SKM-1 treated with dmso at 0.1 percent for 144 hours (cell line): Measurements from ENCODE around the gene POTEJ.
"Not testable (repeated sequence)": the region's sequence is repeated elsewhere in the genome, so short reads cannot be mapped to it uniquely, and the experiment has no call there.

Experiments used
- DNase-seq: peaks from one replicate; lab custom pipeline; 2025; ENCODE audit not compliant: unreplicated experiment; lab: John Stamatoyannopoulos, UW

Gene POTEJ

GRCh38 chr2:130611140-130611539 lies at the start of gene POTEJ:
TSS of gene POTEJ (plus strand) at chr2:130611440. CDS start at chr2:130611533, 93 bp downstream.
- DNase-seq, result not testable (repeated sequence)

GRCh38 chr2:130566165-130566564 lies 45.1 kb upstream of the POTEJ start:
- DNase-seq, result not testable (repeated sequence)

GRCh38 chr2:130571929-130572328 lies 39.3 kb upstream of the POTEJ start:
- not testable (repeated sequence) for DNase-seq

GRCh38 chr2:130574230-130574629 lies 37.0 kb upstream of the POTEJ start:
- not testable (repeated sequence) for DNase-seq

GRCh38 chr2:130576209-130576784 lies 34.9 kb upstream of the POTEJ start:
- DNase-seq, result not testable (repeated sequence)

GRCh38 chr2:130577559-130577958 lies 33.7 kb upstream of the POTEJ start:
- not testable (repeated sequence) for DNase-seq

- not testable (repeated sequence) for DNase-seq
Observed at GRCh38 chr2:130579121-130579520, 32.1 kb upstream of the POTEJ start.

- not testable (repeated sequence) for DNase-seq
Observed at GRCh38 chr2:130581491-130581890, 29.7 kb upstream of the POTEJ start.

GRCh38 chr2:130582970-130583369 lies 28.3 kb upstream of the POTEJ start:
- not testable (repeated sequence) for DNase-seq

GRCh38 chr2:130583582-130583981 lies 27.7 kb upstream of the POTEJ start:
- not testable (repeated sequence) for DNase-seq

GRCh38 chr2:130584726-130585125 lies 26.5 kb upstream of the POTEJ start:
- not testable (repeated sequence) for DNase-seq

- not testable (repeated sequence) for DNase-seq
Observed at GRCh38 chr2:130588688-130589458, 22.4 kb upstream of the POTEJ start.

GRCh38 chr2:130590170-130590841 lies 20.9 kb upstream of the POTEJ start:
- DNase-seq, result not testable (repeated sequence)

GRCh38 chr2:130590842-130591359 lies 20.3 kb upstream of the POTEJ start:
- not testable (repeated sequence) for DNase-seq

- DNase-seq, result not testable (repeated sequence)
Observed at GRCh38 chr2:130592791-130593414, 18.3 kb upstream of the POTEJ start.

GRCh38 chr2:130594011-130594410 lies 17.2 kb upstream of the POTEJ start:
- not testable (repeated sequence) for DNase-seq

- not testable (repeated sequence) for DNase-seq
Observed at GRCh38 chr2:130596757-130597156, 14.5 kb upstream of the POTEJ start.

- DNase-seq, result not testable (repeated sequence)
Observed at GRCh38 chr2:130597994-130598393, 13.2 kb upstream of the POTEJ start.

GRCh38 chr2:130598463-130598862 lies 12.8 kb upstream of the POTEJ start:
- not testable (repeated sequence) for DNase-seq

- not testable (repeated sequence) for DNase-seq
Observed at GRCh38 chr2:130599393-130599792, 11.8 kb upstream of the POTEJ start, which contains the start of gene CFC1. TSS of gene CFC1 (minus strand) at chr2:130599575. CDS start at chr2:130599287, 288 bp downstream.

- DNase-seq, result not testable (repeated sequence)
Observed at GRCh38 chr2:130599926-130600325, 11.3 kb upstream of the POTEJ start.
